ENCODE measurements around the gene PLBD2.
"Not testable (repeated sequence)": the region's sequence is repeated elsewhere in the genome, so short reads cannot be mapped to it uniquely, and the experiment has no call there.

PLBD2 gene

DNA sequence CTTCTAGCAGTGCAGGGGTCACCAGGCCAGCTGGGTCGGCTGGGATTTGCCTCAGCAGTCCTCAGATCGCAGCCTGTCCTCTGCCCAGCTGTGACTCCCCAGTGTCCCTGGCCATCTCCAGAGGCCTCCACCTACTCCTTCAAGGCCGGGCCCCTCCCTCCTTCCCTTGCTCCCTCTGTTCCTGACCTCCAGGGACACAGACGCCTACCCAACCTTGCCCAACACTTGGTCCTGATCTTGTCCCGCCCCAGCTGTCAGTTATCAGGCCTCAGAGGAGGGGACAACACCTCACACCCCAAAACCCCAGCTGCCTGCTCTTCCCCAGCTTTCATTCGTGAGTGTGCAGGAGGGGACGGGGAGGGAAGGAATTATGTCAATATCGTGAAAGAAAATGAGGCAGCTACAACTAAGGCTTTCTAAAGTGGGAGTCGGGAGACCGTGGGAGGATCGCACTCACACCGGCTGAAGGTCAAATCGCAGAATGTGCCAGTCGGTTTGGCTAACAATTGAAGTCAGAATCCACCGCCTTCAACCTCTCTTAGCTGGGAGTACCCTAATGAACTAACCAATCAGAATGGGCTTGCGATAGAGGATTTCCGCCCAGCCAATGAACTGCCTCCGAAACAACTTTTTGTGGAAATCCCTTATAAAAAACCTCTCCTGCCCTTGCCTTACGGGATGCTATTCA lies 9.4 kb upstream of the PLBD2 start:
- Histone ChIP-seq H2AFZ (ENCODE audit: low read depth, low read length) (no peak overlapping the region), H3K18ac (ENCODE audit: low read depth in 1 of 2, low read length in 2 of 2) (no peak overlapping the region), H3K79me1 (replicated peaks; ENCODE audit: low read length, poor library complexity, severe bottlenecking) (no peaks in the 10 kb centered on the region), H2BK15ac (ENCODE audit: low read depth, poor library complexity, severe bottlenecking) (no peak overlapping the region), H3K4ac (ENCODE audit: low read depth in 1 of 2, low read length in 2 of 2) (no peak overlapping the region), H2BK5ac (ENCODE audit: low read depth, low read length, poor library complexity, severe bottlenecking) (no peak overlapping the region), H4K8ac (ENCODE audit: low read length) (no peak overlapping the region), H3K4me1 (ENCODE audit: control insufficient read depth, insufficient read depth, low read depth, low read length) (no peaks in the 10 kb centered on the region), H2BK120ac (ENCODE audit: low read depth, low read length) (no peak overlapping the region), H3K27me3 (ENCODE audit: control insufficient read depth in 1 of 2, insufficient read depth in 1 of 2, low read length in 2 of 2) (peaks cover 0 to 11% of the 10 kb centered on the region in 2 experiments), H3K14ac (ENCODE audit: low read length in 2 of 2) (no peak overlapping the region), H4K91ac (ENCODE audit: low read length) (no peak overlapping the region), H3K4me3 (ENCODE audit: insufficient read depth in 1 of 2, low read depth in 1 of 2, low read length in 2 of 2) (no peak overlapping the region), H3K4me2 (ENCODE audit: low read length, poor library complexity, severe bottlenecking) (no peak overlapping the region), H2BK12ac (ENCODE audit: low read length in 2 of 2) (no peak overlapping the region), H3K9me3 (ENCODE audit: control insufficient read depth, low read length) (no peaks in the 10 kb centered on the region), H3K23ac (ENCODE audit: low read length in 2 of 2) (no peak overlapping the region), H3K36me3 (ENCODE audit: control insufficient read depth in 1 of 2, insufficient read depth in 2 of 2, low read depth in 1 of 2, low read length in 2 of 2) (no peaks in the 10 kb centered on the region), H2AK5ac (ENCODE audit: low read length, severe bottlenecking) (no peak overlapping the region), H3K27ac (ENCODE audit: low read length, poor library complexity, severe bottlenecking) (no peak overlapping the region), H3K9ac (ENCODE audit: low read length) (no peak overlapping the region)
- WGBS, result 81% methylated on average over 19 of the region's 19 CpGs
- DNase-seq, result no peak

DNA sequence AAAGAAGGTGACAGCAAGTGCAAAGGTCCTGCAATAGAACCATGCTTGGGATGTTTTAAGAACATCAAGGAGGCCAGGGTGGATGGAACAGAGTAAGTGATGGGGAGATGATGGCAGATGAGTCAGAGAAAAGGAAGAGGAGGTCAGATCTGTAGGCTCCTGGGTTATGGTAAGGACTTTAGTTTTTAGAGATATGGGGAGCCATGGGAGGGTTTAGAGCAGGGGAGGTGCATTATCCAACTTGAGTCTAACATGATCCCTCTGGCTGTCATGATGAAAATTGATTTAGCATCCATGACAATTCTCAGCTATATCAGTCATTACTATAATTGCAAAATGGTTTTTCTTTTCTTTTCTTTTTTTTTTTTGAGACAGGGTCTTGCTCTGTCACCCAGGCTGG lies 7.3 kb upstream of the PLBD2 start:
- H3K14ac ChIP-seq (ENCODE audit: low read length in 2 of 2), result no peak overlapping the region
- no peak overlapping the region for H3K9ac ChIP-seq (ENCODE audit: low read length)
- no peak overlapping the region for H2BK15ac ChIP-seq (ENCODE audit: low read depth, poor library complexity, severe bottlenecking)
- H2BK5ac ChIP-seq (ENCODE audit: low read depth, low read length, poor library complexity, severe bottlenecking), result no peak overlapping the region
- no peak overlapping the region for H2BK120ac ChIP-seq (ENCODE audit: low read depth, low read length)
- H2BK12ac ChIP-seq (ENCODE audit: low read length in 2 of 2), result no peak overlapping the region
- no peak overlapping the region for H2AK5ac ChIP-seq (ENCODE audit: low read length, severe bottlenecking)
- no peaks in the 10 kb centered on the region for H3K9me3 ChIP-seq (ENCODE audit: control insufficient read depth, low read length)
- no peak overlapping the region for H3K4me2 ChIP-seq (ENCODE audit: low read length, poor library complexity, severe bottlenecking)
- peaks cover 0 to 11% of the 10 kb centered on the region in 2 experiments for H3K27me3 ChIP-seq (ENCODE audit: control insufficient read depth in 1 of 2, insufficient read depth in 1 of 2, low read length in 2 of 2)
- no peak for DNase-seq
- no peak overlapping the region for H3K4me3 ChIP-seq (ENCODE audit: insufficient read depth in 1 of 2, low read depth in 1 of 2, low read length in 2 of 2)
- H3K27ac ChIP-seq (ENCODE audit: low read length, poor library complexity, severe bottlenecking), result no peak overlapping the region
- no peak overlapping the region for H4K91ac ChIP-seq (ENCODE audit: low read length)
- no peak overlapping the region for H3K4ac ChIP-seq (ENCODE audit: low read depth in 1 of 2, low read length in 2 of 2)
- H3K23ac ChIP-seq (ENCODE audit: low read length in 2 of 2), result no peak overlapping the region
- no peak overlapping the region for H3K18ac ChIP-seq (ENCODE audit: low read depth in 1 of 2, low read length in 2 of 2)
- H3K4me1 ChIP-seq (ENCODE audit: control insufficient read depth, insufficient read depth, low read depth, low read length), result no peaks in the 10 kb centered on the region
- no peaks in the 10 kb centered on the region for H3K36me3 ChIP-seq (ENCODE audit: control insufficient read depth in 1 of 2, insufficient read depth in 2 of 2, low read depth in 1 of 2, low read length in 2 of 2)
- H3K79me1 ChIP-seq (replicated peaks; ENCODE audit: low read length, poor library complexity, severe bottlenecking), result no peaks in the 10 kb centered on the region
- H2AFZ ChIP-seq (ENCODE audit: low read depth, low read length), result no peak overlapping the region
- H4K8ac ChIP-seq (ENCODE audit: low read length), result no peak overlapping the region

GRCh38 chr12:113354192-113354591 lies 4.2 kb upstream of the PLBD2 start:
- H3K4me3 ChIP-seq (ENCODE audit: insufficient read depth in 1 of 2, low read depth in 1 of 2, low read length in 2 of 2); H3K27ac ChIP-seq (ENCODE audit: low read length, poor library complexity, severe bottlenecking); H3K23ac ChIP-seq (ENCODE audit: low read length in 2 of 2); H2AFZ ChIP-seq (ENCODE audit: low read depth, low read length); H2BK15ac ChIP-seq (ENCODE audit: low read depth, poor library complexity, severe bottlenecking); H2BK120ac ChIP-seq (ENCODE audit: low read depth, low read length); H2BK12ac ChIP-seq (ENCODE audit: low read length in 2 of 2); H4K8ac ChIP-seq (ENCODE audit: low read length); H3K79me1 ChIP-seq (replicated peaks; ENCODE audit: low read length, poor library complexity, severe bottlenecking); H2AK5ac ChIP-seq (ENCODE audit: low read length, severe bottlenecking); H3K4ac ChIP-seq (ENCODE audit: low read depth in 1 of 2, low read length in 2 of 2); H3K27me3 ChIP-seq (ENCODE audit: control insufficient read depth in 1 of 2, insufficient read depth in 1 of 2, low read length in 2 of 2); H3K9me3 ChIP-seq (ENCODE audit: control insufficient read depth, low read length); H3K4me1 ChIP-seq (ENCODE audit: control insufficient read depth, insufficient read depth, low read depth, low read length); H3K18ac ChIP-seq (ENCODE audit: low read depth in 1 of 2, low read length in 2 of 2); H2BK5ac ChIP-seq (ENCODE audit: low read depth, low read length, poor library complexity, severe bottlenecking); H3K36me3 ChIP-seq (ENCODE audit: control insufficient read depth in 1 of 2, insufficient read depth in 2 of 2, low read depth in 1 of 2, low read length in 2 of 2); DNase-seq; H3K14ac ChIP-seq (ENCODE audit: low read length in 2 of 2); H3K4me2 ChIP-seq (ENCODE audit: low read length, poor library complexity, severe bottlenecking); H3K9ac ChIP-seq (ENCODE audit: low read length); H4K91ac ChIP-seq (ENCODE audit: low read length): not testable (repeated sequence)
- 92% methylated on average over 5 of the region's 7 CpGs for WGBS

DNA sequence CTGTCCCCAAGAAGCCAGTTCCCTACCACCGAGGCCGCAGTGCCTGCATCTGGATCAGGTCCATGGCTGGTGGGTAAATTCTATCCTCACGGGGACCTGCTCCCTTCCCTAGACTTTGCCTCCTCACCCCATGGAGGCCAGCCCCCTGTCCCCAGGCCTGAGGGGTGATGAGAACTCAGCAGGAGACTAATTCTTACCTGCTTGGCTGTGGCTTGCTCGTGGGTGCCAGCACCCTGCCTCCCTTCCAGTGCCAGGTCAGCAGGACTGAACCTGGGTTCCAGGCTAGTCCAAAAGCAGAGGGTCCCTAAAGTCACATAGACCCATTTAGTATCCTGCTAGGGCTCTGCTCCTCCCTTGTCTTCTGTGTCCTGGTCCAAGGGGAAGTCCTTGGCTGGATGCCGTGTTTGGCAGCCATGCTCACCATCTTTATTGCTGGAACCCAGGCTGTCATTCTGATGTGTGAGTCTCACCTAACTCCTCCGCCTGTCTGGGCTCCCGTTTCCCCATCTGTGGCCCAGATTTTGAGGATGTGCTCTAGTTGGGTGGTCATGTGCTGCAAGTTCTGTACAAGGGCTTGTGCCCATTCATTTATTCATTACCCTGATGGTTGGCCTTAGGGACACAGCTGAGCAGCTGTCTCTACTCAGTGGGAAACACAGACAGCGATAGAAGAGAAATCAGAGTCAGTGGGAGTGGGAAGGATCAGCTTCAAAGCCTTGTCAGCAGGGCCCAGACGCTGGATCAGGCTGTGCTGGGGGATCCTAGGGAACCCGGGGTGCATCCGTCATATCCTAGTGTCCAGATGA lies 949 bp downstream of the PLBD2 start:
- Histone ChIP-seq H2BK120ac (ENCODE audit: low read depth, low read length) (no peak overlapping the region), H3K36me3 (ENCODE audit: control insufficient read depth in 1 of 2, insufficient read depth in 2 of 2, low read depth in 1 of 2, low read length in 2 of 2) (peaks cover 0 to 1% of the 10 kb centered on the region in 2 experiments), H3K18ac (ENCODE audit: low read depth in 1 of 2, low read length in 2 of 2) (peak overlapping the region in 1 of 2 experiments; percentile 71), H4K8ac (ENCODE audit: low read length) (no peak overlapping the region), H4K91ac (ENCODE audit: low read length) (no peak overlapping the region), H2BK15ac (ENCODE audit: low read depth, poor library complexity, severe bottlenecking) (no peak overlapping the region), H2BK5ac (ENCODE audit: low read depth, low read length, poor library complexity, severe bottlenecking) (no peak overlapping the region), H2BK12ac (ENCODE audit: low read length in 2 of 2) (no peak overlapping the region), H3K27me3 (ENCODE audit: control insufficient read depth in 1 of 2, insufficient read depth in 1 of 2, low read length in 2 of 2) (no peaks in the 10 kb centered on the region), H3K4me3 (ENCODE audit: insufficient read depth in 1 of 2, low read depth in 1 of 2, low read length in 2 of 2) (peak overlapping the region; percentile 85 to 99), H3K79me1 (replicated peaks; ENCODE audit: low read length, poor library complexity, severe bottlenecking) (peaks cover 21% of the 10 kb centered on the region), H2AK5ac (ENCODE audit: low read length, severe bottlenecking) (no peak overlapping the region), H2AFZ (ENCODE audit: low read depth, low read length) (peak overlapping the region; percentile 33), H3K4me1 (ENCODE audit: control insufficient read depth, insufficient read depth, low read depth, low read length) (peaks cover 20% of the 10 kb centered on the region), H3K23ac (ENCODE audit: low read length in 2 of 2) (no peak overlapping the region), H3K27ac (ENCODE audit: low read length, poor library complexity, severe bottlenecking) (no peak overlapping the region), H3K9me3 (ENCODE audit: control insufficient read depth, low read length) (no peaks in the 10 kb centered on the region), H3K4ac (ENCODE audit: low read depth in 1 of 2, low read length in 2 of 2) (no peak overlapping the region), H3K4me2 (ENCODE audit: low read length, poor library complexity, severe bottlenecking) (peak overlapping the region; percentile 55), H3K14ac (ENCODE audit: low read length in 2 of 2) (peak overlapping the region in 1 of 2 experiments; percentile 15), H3K9ac (ENCODE audit: low read length) (peak overlapping the region; percentile 91)
- no peak for DNase-seq
- whole genome bisulfite sequencing, result 62% methylated on average over 11 of the region's 11 CpGs
